Liver (tissue), 9 donors: ENCODE results near the gene CRYL1. TPM values are rescaled to one million over a fixed set of nuclear protein-coding genes. Genes with fewer than 3 reads are reported as not detected.

ENCODE experiments used
- DNase-seq: peaks from one replicate; pipeline ENCODE4 v3.0.0-alpha.2; 2017; ENCODE audit warnings: low spot score
- H3K27ac ChIP-seq, 2 donors: one replicate each; pipeline ENCODE4 v1.7.0; 2013; ENCODE audit warnings: inconsistent platforms in 2 of 2, low read length in 2 of 2, control low read depth in 1 of 2, low read depth in 1 of 2, mild to moderate bottlenecking in 1 of 2
- H3K27me3 ChIP-seq, 4 donors: one replicate each; pipeline versions ENCODE4 v1.6.1 to v1.7.0; 2013; ENCODE audit warnings: low read length in 3 of 4, inconsistent platforms in 1 of 4, mild to moderate bottlenecking in 1 of 4, moderate library complexity in 1 of 4; ENCODE audit not compliant: control insufficient read depth in 4 of 4, insufficient read depth in 4 of 4
- H3K36me3 ChIP-seq, 4 donors: one replicate each; pipeline versions ENCODE4 v1.6.1 to v1.7.0; 2013; ENCODE audit warnings: low read length in 3 of 4, mild to moderate bottlenecking in 3 of 4, low read depth in 1 of 4, moderate library complexity in 1 of 4; ENCODE audit not compliant: control insufficient read depth in 4 of 4, insufficient read depth in 3 of 4
- H3K4me1 ChIP-seq, 4 donors: one replicate each; pipeline versions ENCODE4 v1.6.1 to v1.7.0; 2013; ENCODE audit warnings: low read length in 3 of 4, mild to moderate bottlenecking in 3 of 4, moderate library complexity in 1 of 4; ENCODE audit not compliant: control insufficient read depth in 4 of 4, insufficient read depth in 4 of 4
- H3K4me3 ChIP-seq, 3 donors: one replicate each; pipeline versions ENCODE4 v1.6.1 to v1.7.0; 2013; ENCODE audit warnings: low read length in 3 of 3, control low read depth in 1 of 3, low read depth in 1 of 3, mild to moderate bottlenecking in 1 of 3
- H3K9ac ChIP-seq, 2 donors: one replicate each; pipeline ENCODE4 v1.7.0; 2013; ENCODE audit warnings: low read length in 2 of 2, mild to moderate bottlenecking in 2 of 2, moderate library complexity in 2 of 2, control low read depth in 1 of 2, low read depth in 1 of 2
- H3K9me3 ChIP-seq, 4 donors: one replicate each; pipeline versions ENCODE4 v1.6.1 to v1.7.0; 2013; ENCODE audit warnings: low read length in 3 of 4; ENCODE audit not compliant: control insufficient read depth in 4 of 4
- ATF3 ChIP-seq: IDR thresholded peaks from 2 replicates; pipeline ENCODE4 v1.6.1; 2016; ENCODE audit warnings: antibody characterized with exemption
- CTCF ChIP-seq: fragments of 150-350 bp; IDR thresholded peaks from 2 replicates; pipeline ENCODE4 v1.5.1; 2017; ENCODE audit warnings: improper control_type of control experiment, low read depth, low read length; ENCODE audit not compliant: missing input control
- EGR1 ChIP-seq, 2 donors: IDR thresholded peaks; 2 replicates each; pipeline ENCODE4 v1.6.1; 2016 to 2018; ENCODE audit warnings: antibody characterized with exemption in 2 of 2, low read depth in 2 of 2
- FOXA1 ChIP-seq: IDR thresholded peaks from 2 replicates; pipeline ENCODE4 v1.6.1; 2016; ENCODE audit warnings: antibody characterized with exemption
- FOXA2 ChIP-seq: IDR thresholded peaks from 2 replicates; pipeline ENCODE4 v1.6.1; 2016; ENCODE audit warnings: antibody characterized with exemption
- GABPA ChIP-seq, 2 donors: IDR thresholded peaks in 1 of 2; conservative IDR thresholded peaks in 1 of 2; 2 replicates each; pipeline ENCODE4 v1.6.1; 2016; ENCODE audit warnings: antibody characterized with exemption in 2 of 2, mild to moderate bottlenecking in 1 of 2, moderate library complexity in 1 of 2
- HNF4A ChIP-seq, 2 donors: conservative IDR thresholded peaks; 2 replicates each; pipeline ENCODE4 v1.6.1; 2016; ENCODE audit warnings: antibody characterized with exemption in 2 of 2, mild to moderate bottlenecking in 2 of 2
- HNF4G ChIP-seq: IDR thresholded peaks from 2 replicates; pipeline ENCODE4 v1.6.1; 2016; ENCODE audit warnings: antibody characterized with exemption
- JUND ChIP-seq, 2 donors: IDR thresholded peaks; 2 replicates each; pipeline ENCODE4 v1.6.1; 2016; ENCODE audit warnings: antibody characterized with exemption in 2 of 2
- MAX ChIP-seq: IDR thresholded peaks from 2 replicates; pipeline ENCODE4 v1.6.1; 2016; ENCODE audit warnings: antibody characterized with exemption
- NR2F2 ChIP-seq: IDR thresholded peaks from 2 replicates; pipeline ENCODE4 v1.6.1; 2016; ENCODE audit warnings: antibody characterized with exemption
- RAD21 ChIP-seq, 2 donors: IDR thresholded peaks; 2 replicates each; pipeline ENCODE4 v1.6.1; 2016; ENCODE audit warnings: antibody characterized with exemption in 2 of 2, mild to moderate bottlenecking in 2 of 2
- REST ChIP-seq: IDR thresholded peaks from 2 replicates; pipeline ENCODE4 v1.6.1; 2016; ENCODE audit warnings: antibody characterized with exemption, mild to moderate bottlenecking
- RXRA ChIP-seq, 2 donors: IDR thresholded peaks; 2 replicates each; pipeline ENCODE4 v1.6.1; 2017 to 2018; ENCODE audit warnings: antibody characterized with exemption in 2 of 2, mild to moderate bottlenecking in 1 of 2
- SP1 ChIP-seq: IDR thresholded peaks from 2 replicates; pipeline ENCODE4 v1.6.1; 2018; ENCODE audit warnings: antibody characterized with exemption, mild to moderate bottlenecking
- TAF1 ChIP-seq: conservative IDR thresholded peaks from 2 replicates; pipeline ENCODE4 v1.6.1; 2016; ENCODE audit warnings: antibody characterized with exemption, mild to moderate bottlenecking
- YY1 ChIP-seq: IDR thresholded peaks from 2 replicates; pipeline ENCODE4 v1.6.1; 2016; ENCODE audit warnings: antibody characterized with exemption, mild to moderate bottlenecking
- ZBTB33 ChIP-seq: IDR thresholded peaks from 2 replicates; pipeline ENCODE4 v1.6.1; 2016; ENCODE audit warnings: antibody characterized with exemption
- WGBS: extraction: QIAGEN DNeasy Blood & Tissue Kit; methylation state at CpG from one replicate; pipeline ENCODE4 v1.1.7; 2013; 5-methylcytosine and 5-hydroxymethylcytosine counted together
- polyA plus RNA-seq, 2 donors: library from polyadenylated mRNA; stranded (reverse) in 1 of 2; unstranded in 1 of 2; fragments of 200-250 nt in 1 of 2; fragments of >200 nt in 1 of 2; fragmentation: Nextera tagmentation in 1 of 2; extraction: Ambion mirVana in 1 of 2; gene quantifications; one replicate each; pipeline versions ENCODE4 v1.2.1 to v1.2.3, GENCODE V29; 2013 to 2015
- total RNA-seq, 2 donors: library from RNA; depleted of rRNA; stranded (reverse); fragments of >200 nt; gene quantifications; one replicate each; pipeline ENCODE4 v1.2.3, GENCODE V29; 2014
- donor health status: healthy.
- donor health status: healthy.
- donor health status: healthy.
- donor health status: healthy.
- donor health status: healthy.

CRYL1 gene
- total and polyA plus RNA-seq, 4 donors, result 87.8 to 179 (median 168) TPM

- Histone ChIP-seq H3K4me1 (peaks cover 5 to 15% (median 14%) of the 10 kb centered on the region in 4 donors), H3K27me3 (no peaks in the 10 kb centered on the region), H3K4me3 (no peak overlapping the region), H3K27ac (no peak overlapping the region), H3K36me3 (no peaks in the 10 kb centered on the region), H3K9ac (no peak overlapping the region), H3K9me3 (no peaks in the 10 kb centered on the region)
- 86% methylated on average over 7 of the region's 7 CpGs for WGBS
- no peak for DNase-seq
- TF ChIP-seq JUND (IDR thresholded peaks at IDR 0.05) (no peak), TAF1 (no peak), GABPA (IDR thresholded peaks at IDR 0.05 in 1 of 2, conservative IDR thresholded peaks at IDR 0.05 in 1 of 2) (no peak), ZBTB33 (no peak), NR2F2 (no peak), HNF4G (no peak), ATF3 (no peak), FOXA2 (no peak), EGR1 (IDR thresholded peaks at IDR 0.05; ENCODE audit: low read depth in 2 of 2) (no peak), SP1 (no peak), RAD21 (IDR thresholded peaks at IDR 0.05) (no peak), REST (no peak), FOXA1 (no peak), MAX (no peak)
Observed at GRCh38 chr13:20544201-20544923, 18.7 kb upstream of the CRYL1 start.

GRCh38 chr13:20536992-20537391 is 11.3 kb upstream of the CRYL1 start:
- Histone ChIP-seq H3K9ac (no peak overlapping the region), H3K36me3 (no peaks in the 10 kb centered on the region), H3K4me1 (peaks cover 0 to 2% (median 0%) of the 10 kb centered on the region in 4 donors), H3K27ac (no peak overlapping the region), H3K27me3 (no peaks in the 10 kb centered on the region), H3K4me3 (no peak overlapping the region), H3K9me3 (peaks cover 0 to 3% (median 1%) of the 10 kb centered on the region in 4 donors)
- no peak for DNase-seq
- TF ChIP-seq RAD21 (IDR thresholded peaks at IDR 0.05) (no peak), FOXA2 (no peak), RXRA (IDR thresholded peaks at IDR 0.05) (no peak), FOXA1 (no peak), HNF4A (conservative IDR thresholded peaks at IDR 0.05) (no peak), REST (no peak), NR2F2 (no peak), MAX (no peak), YY1 (no peak), CTCF (no peak), JUND (IDR thresholded peaks at IDR 0.05) (no peak), ATF3 (no peak)
